Lung (tissue), 12 donors: Measurements from ENCODE around the gene ZNF280A. TPM values are rescaled to one million over a fixed set of nuclear protein-coding genes. Genes with fewer than 3 reads are reported as not detected.
"Not testable (repeated sequence)": the region's sequence is repeated elsewhere in the genome, so short reads cannot be mapped to it uniquely, and the experiment has no call there.

Experiments
- ATAC-seq: fragments of 200-7000 bp; cut with Tn5 transposase; one replicate; pipeline ENCODE4 v1.9.1; 2020; ENCODE audit warnings: moderate number of reproducible peaks; ENCODE audit not compliant: insufficient read depth, low FRiP score
- DNase-seq, 3 donors: peaks; one replicate each; pipeline ENCODE4 v3.0.0-alpha.2; 2013 to 2017
- H3K27ac ChIP-seq, 2 donors: one replicate each; pipeline ENCODE4 v1.5.1; 2013; ENCODE audit warnings: mild to moderate bottlenecking in 2 of 2, moderate library complexity in 2 of 2, control low read depth in 1 of 2, inconsistent platforms in 1 of 2, low read depth in 1 of 2, low read length in 1 of 2
- H3K27me3 ChIP-seq, 3 donors: one replicate each; pipeline ENCODE4 v1.5.1; 2013; ENCODE audit warnings: low read length in 2 of 3; ENCODE audit not compliant: control insufficient read depth in 3 of 3, insufficient read depth in 3 of 3
- H3K36me3 ChIP-seq, 4 donors: one replicate each; pipeline ENCODE4 v1.5.1; 2013; ENCODE audit warnings: low read length in 4 of 4, mild to moderate bottlenecking in 1 of 4, moderate library complexity in 1 of 4; ENCODE audit not compliant: control insufficient read depth in 4 of 4, insufficient read depth in 4 of 4
- H3K4me1 ChIP-seq, 5 donors: one replicate each; pipeline ENCODE4 v1.5.1; 2013; ENCODE audit warnings: low read length in 5 of 5, mild to moderate bottlenecking in 2 of 5, moderate library complexity in 1 of 5; ENCODE audit not compliant: control insufficient read depth in 5 of 5, insufficient read depth in 5 of 5
- H3K4me3 ChIP-seq: one replicate; pipeline ENCODE4 v1.5.1; 2013; ENCODE audit warnings: mild to moderate bottlenecking, control low read depth, moderate library complexity
- H3K9ac ChIP-seq, 2 donors: one replicate each; pipeline ENCODE4 v1.5.1; 2013; ENCODE audit warnings: low read length in 2 of 2, control low read depth in 1 of 2; ENCODE audit not compliant: insufficient read depth in 1 of 2
- H3K9me3 ChIP-seq, 4 donors: one replicate each; pipeline ENCODE4 v1.5.1; 2013; ENCODE audit warnings: low read length in 3 of 4, mild to moderate bottlenecking in 1 of 4, moderate library complexity in 1 of 4; ENCODE audit not compliant: control insufficient read depth in 4 of 4, insufficient read depth in 3 of 4
- WGBS, 2 donors: extraction: QIAGEN DNeasy Blood & Tissue Kit; methylation state at CpG; one replicate each; pipeline ENCODE4 v1.1.7; 2013; 5-methylcytosine and 5-hydroxymethylcytosine counted together
- polyA plus RNA-seq, 2 donors: library from polyadenylated mRNA; stranded (reverse); fragments of 200-250 nt; gene quantifications; one replicate each; pipeline ENCODE4 v1.2.1, GENCODE V29; 2013
- total RNA-seq, 2 donors: library from RNA; depleted of rRNA in 1 of 2; stranded (reverse); fragments of >200 nt in 1 of 2; gene quantifications; one replicate each; pipeline ENCODE4 v1.2.1, GENCODE V29; 2014 to 2021
- TF ChIP-seq, protein P1 (sequence below): IDR thresholded peaks from 2 replicates; pipeline ENCODE4 v1.5.1; 2012; ENCODE audit warnings: mild to moderate bottlenecking; ENCODE audit errors: control extremely low read depth, extremely low read depth
- donor health status: control.
- donor health status: control.
- donor health status: Bipolar disorder and iron deficiency.
- donor health status: healthy.
- donor health status: DM: yes; HTN: yes; CAD: no.

The ZNF280A gene
- total and polyA plus RNA-seq, 4 donors = not detected

DNA sequence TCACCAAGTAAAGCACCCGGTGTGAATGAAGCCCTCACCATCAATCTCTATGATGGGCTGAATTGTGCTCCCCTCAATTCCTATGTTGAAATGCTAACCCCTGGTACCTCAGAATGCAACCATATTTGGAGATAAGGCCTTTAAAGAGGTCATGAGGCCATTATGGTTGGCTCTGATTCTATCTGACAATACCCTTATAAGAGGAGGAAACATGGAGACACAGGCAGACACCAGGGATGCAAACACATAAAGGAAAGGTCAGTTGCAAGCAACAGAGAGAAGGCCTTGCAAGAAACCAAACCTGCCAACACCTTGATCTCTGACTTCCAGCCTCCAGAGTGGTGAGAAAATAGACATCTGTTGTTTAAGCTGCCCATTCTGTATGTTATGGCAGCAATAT is 13.3 kb upstream of the ZNF280A start:
- Histone ChIP-seq H3K27me3 (no peaks in the 10 kb centered on the region), H3K9ac (no peak overlapping the region), H3K36me3 (no peaks in the 10 kb centered on the region), H3K9me3 (no peaks in the 10 kb centered on the region), H3K4me1 (no peaks in the 10 kb centered on the region), H3K4me3 (no peak overlapping the region), H3K27ac (no peak overlapping the region)
- TF ChIP-seq, protein P1, sequence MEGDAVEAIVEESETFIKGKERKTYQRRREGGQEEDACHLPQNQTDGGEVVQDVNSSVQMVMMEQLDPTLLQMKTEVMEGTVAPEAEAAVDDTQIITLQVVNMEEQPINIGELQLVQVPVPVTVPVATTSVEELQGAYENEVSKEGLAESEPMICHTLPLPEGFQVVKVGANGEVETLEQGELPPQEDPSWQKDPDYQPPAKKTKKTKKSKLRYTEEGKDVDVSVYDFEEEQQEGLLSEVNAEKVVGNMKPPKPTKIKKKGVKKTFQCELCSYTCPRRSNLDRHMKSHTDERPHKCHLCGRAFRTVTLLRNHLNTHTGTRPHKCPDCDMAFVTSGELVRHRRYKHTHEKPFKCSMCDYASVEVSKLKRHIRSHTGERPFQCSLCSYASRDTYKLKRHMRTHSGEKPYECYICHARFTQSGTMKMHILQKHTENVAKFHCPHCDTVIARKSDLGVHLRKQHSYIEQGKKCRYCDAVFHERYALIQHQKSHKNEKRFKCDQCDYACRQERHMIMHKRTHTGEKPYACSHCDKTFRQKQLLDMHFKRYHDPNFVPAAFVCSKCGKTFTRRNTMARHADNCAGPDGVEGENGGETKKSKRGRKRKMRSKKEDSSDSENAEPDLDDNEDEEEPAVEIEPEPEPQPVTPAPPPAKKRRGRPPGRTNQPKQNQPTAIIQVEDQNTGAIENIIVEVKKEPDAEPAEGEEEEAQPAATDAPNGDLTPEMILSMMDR = no peak
- no peak for ATAC-seq
- WGBS, 2 donors = 94 to 96% methylated on average over 1 of the region's 1 CpG
- DNase-seq = no peak

DNA sequence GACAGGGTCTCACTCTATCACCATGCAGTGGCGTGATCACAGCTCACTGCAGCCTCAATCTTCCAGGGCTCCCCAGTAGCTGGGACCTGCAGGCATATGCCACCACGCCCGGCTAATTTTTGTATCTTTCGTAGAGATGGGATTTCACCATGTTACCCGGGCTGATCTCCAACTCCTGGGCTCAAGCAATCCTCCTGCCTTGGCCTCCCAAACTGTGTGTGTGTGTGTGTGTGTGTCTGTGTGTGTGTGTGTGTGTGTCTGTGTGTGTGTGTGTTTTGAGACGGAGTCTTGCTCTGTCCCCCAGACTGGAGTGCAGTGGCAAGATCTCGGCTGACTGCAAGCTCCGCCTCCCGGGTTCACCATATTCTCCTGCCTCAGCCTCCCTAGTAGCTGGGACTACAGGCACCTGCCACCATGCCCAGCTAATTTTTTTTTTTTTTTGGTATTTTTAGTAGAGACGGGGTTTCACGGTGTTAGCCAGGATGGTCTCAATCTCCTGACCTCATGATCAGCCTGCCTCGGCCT is 12.5 kb upstream of the ZNF280A start:
- not testable (repeated sequence) for ATAC-seq, H3K36me3 ChIP-seq, H3K4me1 ChIP-seq, H3K27me3 ChIP-seq, H3K9ac ChIP-seq, H3K4me3 ChIP-seq, DNase-seq, H3K9me3 ChIP-seq, H3K27ac ChIP-seq
- WGBS, 2 donors = 86 to 92% methylated on average over 12 of the region's 12 CpGs

DNA sequence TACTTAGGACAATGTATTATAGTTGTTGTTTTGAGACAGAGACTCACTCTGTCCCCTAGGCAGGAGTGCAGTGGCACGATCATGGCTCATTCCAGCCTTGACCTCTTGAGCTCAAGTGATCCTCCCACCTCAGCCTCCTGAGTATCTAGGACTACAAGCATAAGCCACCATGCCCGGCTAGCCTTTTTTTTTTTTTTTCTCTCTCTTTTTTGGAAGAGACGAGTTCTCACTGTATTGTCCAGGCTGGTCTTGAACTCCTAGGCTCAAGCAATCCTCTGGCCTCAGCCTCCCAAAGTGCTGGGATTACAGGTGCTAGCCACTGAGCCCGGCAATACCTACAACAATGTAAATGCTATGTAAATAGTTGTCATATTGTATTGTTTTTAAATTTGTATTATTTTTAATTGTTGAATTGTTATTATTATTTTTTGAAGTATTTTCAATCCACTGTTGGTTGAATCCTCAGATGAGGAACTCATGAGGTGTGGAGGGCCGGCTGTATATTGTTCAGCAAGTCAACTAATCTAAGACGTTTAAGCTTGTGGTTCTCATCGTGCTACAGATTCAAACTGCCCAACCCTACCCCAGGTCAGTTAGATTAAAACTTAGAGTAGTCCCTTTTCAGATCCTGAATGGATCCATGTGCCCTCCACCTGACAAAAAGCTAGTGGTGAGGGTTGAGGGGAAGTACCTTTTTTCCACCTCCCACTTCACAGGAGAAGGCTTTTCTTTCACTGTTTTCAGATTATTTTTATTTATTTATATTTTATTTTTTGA is 11.9 kb upstream of the ZNF280A start:
- no peak overlapping the region for H3K27ac ChIP-seq
- ATAC-seq (no peak), DNase-seq (no peak)
- TF ChIP-seq, protein P1 = no peak
- no peak overlapping the region for H3K4me3 ChIP-seq
- no peaks in the 10 kb centered on the region for H3K9me3 ChIP-seq
- WGBS, 2 donors = 81 to 88% methylated on average over 7 of the region's 7 CpGs
- H3K27me3 ChIP-seq = no peaks in the 10 kb centered on the region
- no peaks in the 10 kb centered on the region for H3K4me1 ChIP-seq
- no peak overlapping the region for H3K9ac ChIP-seq
- H3K36me3 ChIP-seq = no peaks in the 10 kb centered on the region

DNA sequence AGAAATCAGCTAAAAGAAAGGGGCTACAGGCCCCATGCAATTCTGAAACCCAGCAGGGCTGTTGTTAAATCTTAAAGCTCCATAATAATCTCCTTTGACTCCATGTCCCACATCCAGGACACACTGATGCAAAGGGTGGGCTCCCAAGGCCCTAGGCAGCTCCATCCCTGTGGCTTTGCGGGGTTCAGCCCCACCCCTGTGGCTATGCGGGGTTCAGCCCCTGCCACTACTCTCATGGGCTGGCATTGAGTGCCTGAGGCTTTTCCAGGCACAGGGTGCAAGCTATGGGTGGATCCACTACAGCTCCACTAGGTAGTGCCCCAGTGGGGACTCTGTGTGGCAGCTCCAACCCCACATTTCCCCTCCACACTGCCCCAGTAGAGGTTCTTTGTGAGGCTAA is 8.7 kb upstream of the ZNF280A start:
- WGBS, 2 donors = 92 to 100% methylated on average over 2 of the region's 2 CpGs
- no peaks in the 10 kb centered on the region for H3K9me3 ChIP-seq
- H3K27me3 ChIP-seq = peaks cover 0 to 2% (median 0%) of the 10 kb centered on the region in 3 donors
- no peak overlapping the region for H3K27ac ChIP-seq
- ATAC-seq (no peak), DNase-seq (no peak)
- H3K4me3 ChIP-seq = no peak overlapping the region
- H3K36me3 ChIP-seq = no peaks in the 10 kb centered on the region
- H3K9ac ChIP-seq = no peak overlapping the region
- no peaks in the 10 kb centered on the region for H3K4me1 ChIP-seq
- TF ChIP-seq, protein P1 = no peak
